GM18861 (cell line): Measurements from ENCODE around the gene LENG1.
A peak's percentile ranks its signal among the peaks of the same experiment; 100 is the strongest.
"Not testable (repeated sequence)": the region's sequence is repeated elsewhere in the genome, so short reads cannot be mapped to it uniquely, and the experiment has no call there.

Experiments used
- ATAC-seq: cut with Tn5 transposase; IDR thresholded peaks from one replicate; pipeline ENCODE4 v1.9.1; 2021; ENCODE audit not compliant: unreplicated experiment

LENG1 gene

GRCh38 chr19:54189735-54190502 lies 30.4 kb upstream of the LENG1 start:
- ATAC-seq = peak; percentile 39

GRCh38 chr19:54189145-54189734 lies 29.7 kb upstream of the LENG1 start, which contains the start of gene MBOAT7:
Gene MBOAT7 (minus strand): TSS chr19:54189580. CDS start chr19:54188508, 1,072 bp downstream.
- ATAC-seq = peak; percentile 18

DNA sequence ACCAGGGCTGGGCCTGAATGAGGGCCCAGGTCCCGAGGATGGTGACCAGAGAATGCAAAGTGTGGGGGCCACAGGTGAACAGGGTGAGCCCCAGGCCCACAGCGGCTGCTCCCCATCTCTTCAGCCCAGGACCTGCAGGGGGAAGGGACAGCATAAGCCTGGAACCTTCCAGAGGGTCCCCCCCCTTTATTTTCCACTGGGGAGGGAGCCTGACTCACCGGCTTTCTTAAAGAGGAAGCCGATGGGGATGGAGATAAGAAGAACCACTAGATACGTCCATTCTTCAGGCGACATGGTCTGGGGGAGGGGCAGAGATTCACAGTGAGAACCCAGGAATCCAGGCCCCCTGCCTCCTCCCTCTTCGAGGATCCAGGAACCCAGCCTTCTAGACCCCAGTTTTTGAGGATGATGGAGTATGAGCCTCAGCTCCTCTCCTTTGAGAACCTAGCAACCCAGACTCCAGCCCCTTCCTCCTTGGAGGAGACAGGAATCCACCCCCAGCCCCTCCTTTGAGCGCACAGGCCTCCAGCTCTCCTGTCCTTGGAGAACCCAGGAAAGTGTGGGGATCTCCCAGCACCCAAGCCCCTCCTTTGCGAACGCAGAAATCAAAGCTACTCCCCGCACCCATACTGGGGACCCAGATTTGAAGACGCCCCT lies 28.8 kb upstream of the LENG1 start:
- ATAC-seq = no peak

GRCh38 chr19:54186934-54187381 lies 27.4 kb upstream of the LENG1 start:
- ATAC-seq = no peak

GRCh38 chr19:54186351-54186750 lies 26.8 kb upstream of the LENG1 start:
- no peak for ATAC-seq

DNA sequence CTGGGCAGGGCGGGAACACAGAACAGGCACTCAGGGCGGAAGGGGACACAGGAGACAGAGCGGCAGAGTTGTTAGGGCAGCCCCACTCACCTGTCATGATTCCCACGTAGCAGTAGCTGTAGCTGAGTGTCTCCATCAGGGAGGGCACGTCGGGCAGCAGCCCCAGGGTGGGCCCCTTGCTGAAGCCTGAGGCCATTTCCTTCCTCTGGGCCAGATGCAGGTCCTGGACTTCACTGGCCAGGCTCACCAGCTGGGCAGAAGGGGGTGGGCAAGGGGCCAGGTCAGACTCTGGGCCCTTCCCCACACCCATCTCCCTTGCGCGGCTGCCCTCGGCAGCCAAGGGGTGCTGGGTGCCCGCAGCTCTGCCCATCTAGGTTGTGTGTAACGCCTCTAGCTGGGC lies 23.9 kb upstream of the LENG1 start:
- ATAC-seq = no peak

DNA sequence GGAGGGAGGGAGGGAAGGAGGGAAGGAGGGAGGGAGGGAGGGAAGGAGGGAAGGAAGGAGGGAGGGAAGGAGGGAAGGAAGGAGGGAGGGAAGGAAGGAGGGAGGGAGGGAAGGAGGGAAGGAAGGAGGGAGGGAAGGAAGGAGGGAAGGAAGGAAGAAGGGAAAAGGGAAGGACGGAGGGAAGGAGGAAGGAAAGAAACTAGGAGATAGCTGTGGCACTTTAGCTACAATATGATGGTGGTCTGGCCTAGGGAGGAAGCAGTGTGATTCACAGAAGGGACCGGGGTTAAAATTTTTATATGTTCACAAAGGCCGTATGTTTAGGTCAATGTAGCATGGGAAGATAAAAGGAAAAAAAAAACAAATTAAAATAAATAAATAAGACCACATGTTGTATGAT lies 22.4 kb upstream of the LENG1 start:
- ATAC-seq = not testable (repeated sequence)

DNA sequence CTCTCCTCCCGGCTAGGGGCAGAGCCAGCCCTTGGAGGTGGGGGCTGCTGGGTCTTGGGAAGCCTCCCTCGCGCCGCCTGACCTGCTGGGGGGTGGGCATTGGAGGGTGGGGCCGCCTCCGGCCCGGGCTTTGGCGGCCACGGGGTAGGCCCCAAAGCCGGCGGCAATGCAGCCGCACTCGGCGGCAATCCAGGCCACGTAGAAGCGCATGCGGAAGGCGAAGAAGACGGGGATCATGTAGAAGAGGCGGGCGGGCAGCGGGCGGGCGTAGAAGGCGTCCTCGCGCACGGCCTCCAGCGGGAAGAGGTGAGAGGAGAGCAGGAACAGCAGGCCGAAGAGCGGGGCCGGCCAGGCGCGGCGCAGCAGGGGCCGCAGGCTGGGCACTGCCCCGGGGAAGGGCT lies 21.2 kb upstream of the LENG1 start:
- no peak for ATAC-seq

GRCh38 chr19:54179921-54180461 lies 20.5 kb upstream of the LENG1 start:
- ATAC-seq = no peak

- ATAC-seq = no peak
These were observed 19.8 kb upstream of the LENG1 start for GRCh38 chr19:54179262-54179852.

- no peak for ATAC-seq
These were observed 19.2 kb upstream of the LENG1 start for GRCh38 chr19:54178581-54179261.

DNA sequence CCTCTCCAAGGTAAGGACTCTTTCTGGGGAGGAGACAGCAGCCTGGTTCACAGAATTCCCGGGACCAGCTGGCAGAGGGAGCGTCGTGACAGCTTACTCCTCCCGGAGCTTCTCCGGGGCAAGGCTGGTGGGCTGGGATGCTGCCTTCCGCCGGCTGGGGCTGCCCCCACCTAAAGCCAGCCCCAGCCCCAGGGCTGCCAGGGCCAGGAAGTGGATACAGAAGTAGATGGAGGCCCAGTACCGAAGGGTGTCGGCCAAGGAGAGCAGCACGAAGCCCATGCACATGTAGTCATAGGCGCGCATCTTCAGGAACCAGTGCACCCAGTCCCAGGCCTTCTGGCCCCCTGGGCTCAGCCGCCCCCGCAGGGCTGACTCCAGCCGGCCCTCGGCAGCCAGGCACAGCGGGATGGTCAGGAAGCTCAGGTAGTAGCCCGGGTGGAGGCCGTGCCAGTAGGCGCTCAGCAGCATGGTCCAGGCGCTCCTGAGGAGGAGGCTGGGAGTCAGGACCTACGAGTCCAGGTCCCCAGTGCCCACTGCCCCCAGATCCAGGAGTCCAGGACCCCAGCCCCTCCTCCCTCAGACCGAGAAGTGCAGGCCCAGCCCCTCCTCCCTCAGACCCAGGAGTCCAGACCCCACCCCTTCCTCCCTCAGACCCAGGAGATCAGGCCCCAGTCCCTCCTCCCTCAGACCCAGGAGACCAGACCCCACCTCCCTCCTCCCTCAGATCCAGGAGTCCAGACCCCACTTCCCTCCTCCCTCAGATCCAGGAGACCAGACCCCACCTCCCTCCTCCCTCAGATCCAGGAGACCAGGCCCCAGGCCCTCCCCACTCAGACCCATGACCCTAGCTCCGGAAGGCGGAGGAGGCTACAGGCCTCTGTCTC lies 14.7 kb upstream of the LENG1 start:
- no peak for ATAC-seq

DNA sequence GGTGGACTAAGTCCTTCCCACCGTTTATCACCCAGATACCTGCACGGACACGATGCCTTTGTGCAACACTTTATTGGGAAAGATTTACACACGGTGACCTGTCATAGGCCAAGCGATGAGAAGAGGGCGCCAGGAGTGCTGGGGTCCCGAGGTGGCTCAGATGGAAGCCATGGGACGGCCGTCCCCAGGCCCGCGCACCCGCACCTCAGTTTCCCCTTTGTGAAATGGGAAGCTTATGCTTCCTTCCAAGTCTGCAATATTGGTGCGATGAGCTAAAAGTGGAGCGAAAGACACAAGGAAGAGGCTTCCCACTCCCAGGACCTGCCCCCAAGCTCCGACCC lies 13.8 kb upstream of the LENG1 start:
- no peak for ATAC-seq

DNA sequence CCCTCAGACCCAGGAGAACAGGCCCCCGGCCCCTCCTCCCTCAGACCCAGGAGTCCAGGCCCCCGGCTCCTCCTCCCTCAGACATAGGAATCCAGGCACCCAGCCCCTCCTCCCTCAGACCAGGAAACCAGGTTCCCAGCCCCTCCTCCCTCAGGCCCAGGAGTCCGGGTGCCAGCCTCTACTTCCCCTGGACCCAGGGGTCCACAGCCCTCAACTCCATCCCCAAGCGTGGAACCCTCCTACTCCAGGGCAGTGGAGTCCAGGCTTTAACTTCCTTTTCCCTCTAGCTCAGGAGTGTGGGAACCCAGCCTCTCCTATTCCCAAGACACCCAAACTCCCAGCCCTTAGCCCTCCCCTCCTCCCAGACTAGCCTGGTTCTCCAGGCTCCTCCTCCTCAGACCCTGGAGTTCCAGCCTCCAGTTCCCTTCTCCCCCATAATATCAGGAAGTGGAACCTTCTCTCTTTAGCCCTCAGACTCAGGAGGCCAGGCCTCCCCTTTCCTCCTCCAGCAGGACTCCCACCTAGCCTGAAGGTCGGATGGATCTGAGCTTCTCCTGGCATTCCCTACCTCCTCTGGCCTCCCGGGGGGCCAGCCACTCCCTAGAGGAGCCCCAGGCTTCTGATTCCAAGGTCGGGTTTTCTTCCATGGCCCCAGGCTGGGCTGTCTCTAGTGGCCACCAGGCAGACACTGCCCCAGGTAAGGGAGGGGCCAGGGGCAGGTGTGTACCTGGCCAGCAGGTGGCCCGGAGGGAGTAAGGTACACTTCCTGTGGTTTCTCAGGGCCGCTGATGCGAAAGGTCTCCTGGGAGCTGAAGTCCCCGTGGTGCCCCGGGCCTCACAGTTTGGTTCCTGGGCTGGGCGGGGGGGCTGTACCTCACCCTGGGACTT lies 13.2 kb upstream of the LENG1 start, which contains the start of gene TMC4:
Gene TMC4, minus strand, starts transcription at position 690 of the 888 bp plus-strand sequence. Its CDS starts 43 bp downstream, at position 647.
- ATAC-seq = no peak

DNA sequence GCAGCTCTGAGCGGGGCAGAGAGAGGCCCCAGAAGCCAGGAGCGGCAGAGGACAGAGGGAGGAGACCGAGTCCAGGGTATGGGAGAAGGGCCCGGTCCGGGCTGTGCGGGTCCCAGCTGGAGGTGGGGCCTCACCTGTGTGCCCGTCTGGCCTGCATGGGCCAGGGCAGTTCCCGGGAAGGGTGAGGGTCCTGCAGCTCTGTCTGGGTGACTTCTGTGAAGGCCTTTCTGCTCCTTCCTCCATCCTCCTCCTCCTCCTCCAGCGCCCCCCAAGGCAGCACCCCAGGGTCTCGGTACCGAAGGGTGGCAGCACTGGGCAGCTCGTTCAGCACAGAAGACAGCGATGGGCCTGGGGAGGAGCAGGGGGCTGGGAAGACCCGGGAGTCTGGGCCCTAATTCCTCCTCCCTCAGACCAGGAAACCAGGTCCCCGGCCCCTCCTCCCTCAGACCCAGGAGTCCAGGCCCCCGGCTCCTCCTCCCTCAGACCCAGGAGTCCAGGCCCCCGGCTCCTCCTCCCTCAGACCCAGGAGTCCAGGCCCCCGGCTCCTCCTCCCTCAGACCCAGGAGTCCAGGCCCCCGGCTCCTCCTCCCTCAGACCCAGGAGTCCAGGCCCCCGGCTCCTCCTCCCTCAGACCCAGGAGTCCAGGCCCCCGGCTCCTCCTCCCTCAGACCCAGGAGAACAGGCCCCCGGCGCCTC lies 12.4 kb upstream of the LENG1 start:
- not testable (repeated sequence) for ATAC-seq

DNA sequence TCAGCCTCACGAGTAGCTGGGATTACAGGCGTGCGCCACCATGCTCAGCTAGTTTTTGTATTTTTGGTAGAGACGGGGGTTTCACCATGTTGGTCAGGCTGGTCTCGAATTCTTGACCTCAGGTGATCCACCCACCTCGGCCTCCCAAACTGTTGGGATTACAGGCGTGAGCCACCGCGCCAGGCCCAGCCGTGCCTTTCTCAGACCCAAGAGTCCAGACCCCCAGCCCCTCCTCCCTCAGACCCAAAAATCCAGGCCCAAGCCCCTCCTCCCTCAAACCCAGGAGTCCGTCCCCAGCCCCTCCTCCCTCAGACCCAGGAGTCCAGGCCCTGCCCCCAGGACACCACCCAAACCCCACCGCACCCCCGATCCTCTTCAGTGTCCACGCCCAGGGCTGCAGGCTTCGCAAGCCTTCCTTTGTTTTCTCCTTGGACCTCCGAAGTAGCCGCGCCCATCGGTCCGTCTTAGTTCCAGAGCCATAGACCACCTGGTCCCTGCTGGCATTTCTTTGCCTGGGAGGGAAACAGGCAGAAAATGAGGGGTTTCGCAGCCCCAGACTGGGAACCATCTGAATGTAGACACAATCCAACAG lies 9.7 kb upstream of the LENG1 start:
- ATAC-seq = no peak

- ATAC-seq = no peak
These were observed 8.8 kb upstream of the LENG1 start for GRCh38 chr19:54168174-54168917.
